ENCODE data around the gene LRFN3. TPM values are rescaled to one million over a fixed set of nuclear protein-coding genes. Genes with fewer than 3 reads are reported as not detected.
A peak's percentile ranks its signal among the peaks of the same experiment; 100 is the strongest.

The LRFN3 gene
- total RNA-seq, 2 experiments from 2014 or later, result 2.8 to 6.0 TPM

- BruUV-seq (replicated peaks), result no TSS peak
Measured at GRCh38 chr19:35931161-35931873, 4.9 kb upstream of the LRFN3 start.

GRCh38 chr19:35931874-35932202 lies 4.3 kb upstream of the LRFN3 start:
- H3K9me3 ChIP-seq (ENCODE audit: low read length), result no peaks in the 10 kb centered on the region
- H3K79me2 ChIP-seq (ENCODE audit: insufficient read depth, low read depth, low read length), result no peaks in the 10 kb centered on the region
- BruUV-seq (replicated peaks), result no TSS peak
- H3K9me2 ChIP-seq (ENCODE audit: insufficient read depth, low read length), result no peaks in the 10 kb centered on the region
- H3K27ac ChIP-seq (ENCODE audit: low read depth, low read length, poor library complexity, severe bottlenecking), result no peak overlapping the region
- no peaks in the 10 kb centered on the region for H3K36me3 ChIP-seq (ENCODE audit: insufficient read depth, low read length)
- no peak for TF ChIP-seq EZH2phosphoT487 (IDR thresholded peaks at IDR 0.05; ENCODE audit: borderline replicate concordance, low read depth, low read length)
- TF ChIP-seq CTCF (conservative IDR thresholded peaks at IDR 0.05; ENCODE audit: low read length), result peak; percentile 41; the same call in 1 of the 2 replicates
- intact Hi-C loops (cut with micrococcal nuclease; ENCODE audit: unreplicated experiment), result loop anchor here (1.0 kb wide), 6 partner anchors 33 to 238 kb away; partner anchors contain the start of genes PROSER3, THAP8 and WDR62
- peak overlapping the region; percentile 59 for H3K4me2 ChIP-seq (ENCODE audit: low read length)
- H2AFZ ChIP-seq (ENCODE audit: low read length), result peak overlapping the region; percentile 67
- peak overlapping the region; percentile 23 for H3K4me3 ChIP-seq (ENCODE audit: low read depth, low read length, poor library complexity, severe bottlenecking)
- H3K4me1 ChIP-seq (ENCODE audit: insufficient read depth, low read length, poor library complexity, severe bottlenecking), result peaks cover 12% of the 10 kb centered on the region
- CTCF ChIA-PET (ENCODE audit: unreplicated experiment), result no interaction called here
- no peak for DNase-seq (ENCODE audit: low spot score)
- no peaks in the 10 kb centered on the region for H4K20me1 ChIP-seq (ENCODE audit: insufficient read depth, low read length)
- POLR2A ChIA-PET, result interaction anchor here (0.6 to 1.0 kb wide), 2 partner anchors 16 to 247 kb away, joined by 4 to 8 read pairs; no protein-coding TSS in a partner anchor

More at GRCh38 chr19:35931161-35931873, 4.9 kb upstream of the LRFN3 start:
- ChIA-PET CTCF (ENCODE audit: unreplicated experiment) (interaction anchor here (0.8 kb wide), 1 partner anchor 49 kb away, joined by 5 read pairs; no protein-coding TSS in a partner anchor), POLR2A (interaction anchor here (0.6 to 1.0 kb wide), 5 partner anchors 15 to 247 kb away, joined by 3 to 8 read pairs (median 3); no protein-coding TSS in a partner anchor)
- H3K4me1 ChIP-seq (ENCODE audit: insufficient read depth, low read length, poor library complexity, severe bottlenecking), result peaks cover 12% of the 10 kb centered on the region
- DNase-seq (ENCODE audit: low spot score), result peak; percentile 100
- no peaks in the 10 kb centered on the region for H4K20me1 ChIP-seq (ENCODE audit: insufficient read depth, low read length)
- H3K9me2 ChIP-seq (ENCODE audit: insufficient read depth, low read length), result no peaks in the 10 kb centered on the region
- peak overlapping the region; percentile 72 for H2AFZ ChIP-seq (ENCODE audit: low read length)
- intact Hi-C loops (cut with micrococcal nuclease; ENCODE audit: unreplicated experiment), result loop anchor here (1.0 kb wide), 6 partner anchors 32 to 237 kb away; partner anchors contain the start of genes PROSER3, THAP8 and WDR62
- TF ChIP-seq EZH2phosphoT487 (IDR thresholded peaks at IDR 0.05; ENCODE audit: borderline replicate concordance, low read depth, low read length) (no peak), CTCF (conservative IDR thresholded peaks at IDR 0.05; ENCODE audit: low read length) (peak; percentile 95)
- no peaks in the 10 kb centered on the region for H3K36me3 ChIP-seq (ENCODE audit: insufficient read depth, low read length)
- H3K4me2 ChIP-seq (ENCODE audit: low read length), result peak overlapping the region; percentile 91
- peak overlapping the region; percentile 61 for H3K27ac ChIP-seq (ENCODE audit: low read depth, low read length, poor library complexity, severe bottlenecking)
- no peaks in the 10 kb centered on the region for H3K9me3 ChIP-seq (ENCODE audit: low read length)
- no peaks in the 10 kb centered on the region for H3K79me2 ChIP-seq (ENCODE audit: insufficient read depth, low read depth, low read length)
- H3K4me3 ChIP-seq (ENCODE audit: low read depth, low read length, poor library complexity, severe bottlenecking), result peak overlapping the region; percentile 67

All from OCI-LY7 (cell line).